OCI-LY1 (cell line): ENCODE data around the gene DDX1.

Experiments
- CTCF ChIP-seq: fragments of 200-600 bp; sonication (generic), shearing (Covaris generic); IDR thresholded peaks from 2 replicates; pipeline ENCODE4 v1.5.1; 2017; ENCODE audit warnings: mild to moderate bottlenecking, antibody characterized with exemption, low read length, moderate library complexity, mixed read lengths
- EZH2 ChIP-seq: fragments of 200-600 bp; sonication (generic), shearing (Covaris generic); IDR thresholded peaks from 2 replicates; pipeline ENCODE4 v1.8.0; 2017; ENCODE audit warnings: borderline replicate concordance, mixed run types, mild to moderate bottlenecking, antibody characterized with exemption, low read length, moderate library complexity, mixed read lengths

GRCh38 chr2:15622214-15622613, 30.5 kb downstream of the DDX1 start:
- TF ChIP-seq CTCF = no peak
- no peak for TF ChIP-seq EZH2
